Nephron progenitor cell (in vitro differentiated cells): ENCODE results near the gene SOX2.

Source experiments
- DNase-seq: peaks from one replicate; pipeline ENCODE4 v3.0.0; 2021
- H3K27ac Mint-ChIP-seq: 2 replicates; pipeline ENCODE4 v1.8.0; 2021; ENCODE audit warnings: mild to moderate bottlenecking, moderate library complexity, mixed read lengths
- H3K27me3 Mint-ChIP-seq: 2 replicates; pipeline ENCODE4 v1.8.0; 2021; ENCODE audit warnings: mild to moderate bottlenecking, low read depth, mixed read lengths; ENCODE audit not compliant: poor library complexity
- H3K36me3 Mint-ChIP-seq: 2 replicates; pipeline ENCODE4 v1.8.0; 2021; ENCODE audit warnings: low read depth, mixed read lengths
- H3K4me1 Mint-ChIP-seq: 2 replicates; pipeline ENCODE4 v1.8.0; 2021; ENCODE audit warnings: mixed read lengths
- H3K4me3 Mint-ChIP-seq: 2 replicates; pipeline ENCODE4 v1.8.0; 2021; ENCODE audit warnings: mild to moderate bottlenecking, moderate library complexity, mixed read lengths
- H3K9me3 Mint-ChIP-seq: 2 replicates; pipeline ENCODE4 v1.8.0; 2021; ENCODE audit warnings: mild to moderate bottlenecking, moderate library complexity, mixed read lengths
- TF ChIP-seq, protein P1 (sequence below): fragments of 200-600 bp; sonication (generic); IDR thresholded peaks from 2 replicates; pipeline ENCODE4 v1.5.0; 2021; ENCODE audit warnings: antibody characterized with exemption

The SOX2 gene

GRCh38 chr3:181701096-181701495, 10.6 kb upstream of the SOX2 start:
- H3K27ac Mint-ChIP-seq, result no peak overlapping the region
- peaks cover 58% of the 10 kb centered on the region for H3K27me3 Mint-ChIP-seq
- H3K4me1 Mint-ChIP-seq, result peaks cover 84% of the 10 kb centered on the region
- H3K4me3 Mint-ChIP-seq, result peak overlapping the region; percentile 89
- no peaks in the 10 kb centered on the region for H3K9me3 Mint-ChIP-seq
- TF ChIP-seq, protein P1, sequence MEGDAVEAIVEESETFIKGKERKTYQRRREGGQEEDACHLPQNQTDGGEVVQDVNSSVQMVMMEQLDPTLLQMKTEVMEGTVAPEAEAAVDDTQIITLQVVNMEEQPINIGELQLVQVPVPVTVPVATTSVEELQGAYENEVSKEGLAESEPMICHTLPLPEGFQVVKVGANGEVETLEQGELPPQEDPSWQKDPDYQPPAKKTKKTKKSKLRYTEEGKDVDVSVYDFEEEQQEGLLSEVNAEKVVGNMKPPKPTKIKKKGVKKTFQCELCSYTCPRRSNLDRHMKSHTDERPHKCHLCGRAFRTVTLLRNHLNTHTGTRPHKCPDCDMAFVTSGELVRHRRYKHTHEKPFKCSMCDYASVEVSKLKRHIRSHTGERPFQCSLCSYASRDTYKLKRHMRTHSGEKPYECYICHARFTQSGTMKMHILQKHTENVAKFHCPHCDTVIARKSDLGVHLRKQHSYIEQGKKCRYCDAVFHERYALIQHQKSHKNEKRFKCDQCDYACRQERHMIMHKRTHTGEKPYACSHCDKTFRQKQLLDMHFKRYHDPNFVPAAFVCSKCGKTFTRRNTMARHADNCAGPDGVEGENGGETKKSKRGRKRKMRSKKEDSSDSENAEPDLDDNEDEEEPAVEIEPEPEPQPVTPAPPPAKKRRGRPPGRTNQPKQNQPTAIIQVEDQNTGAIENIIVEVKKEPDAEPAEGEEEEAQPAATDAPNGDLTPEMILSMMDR, result no peak
- no peak for DNase-seq
- H3K36me3 Mint-ChIP-seq, result no peaks in the 10 kb centered on the region

DNA sequence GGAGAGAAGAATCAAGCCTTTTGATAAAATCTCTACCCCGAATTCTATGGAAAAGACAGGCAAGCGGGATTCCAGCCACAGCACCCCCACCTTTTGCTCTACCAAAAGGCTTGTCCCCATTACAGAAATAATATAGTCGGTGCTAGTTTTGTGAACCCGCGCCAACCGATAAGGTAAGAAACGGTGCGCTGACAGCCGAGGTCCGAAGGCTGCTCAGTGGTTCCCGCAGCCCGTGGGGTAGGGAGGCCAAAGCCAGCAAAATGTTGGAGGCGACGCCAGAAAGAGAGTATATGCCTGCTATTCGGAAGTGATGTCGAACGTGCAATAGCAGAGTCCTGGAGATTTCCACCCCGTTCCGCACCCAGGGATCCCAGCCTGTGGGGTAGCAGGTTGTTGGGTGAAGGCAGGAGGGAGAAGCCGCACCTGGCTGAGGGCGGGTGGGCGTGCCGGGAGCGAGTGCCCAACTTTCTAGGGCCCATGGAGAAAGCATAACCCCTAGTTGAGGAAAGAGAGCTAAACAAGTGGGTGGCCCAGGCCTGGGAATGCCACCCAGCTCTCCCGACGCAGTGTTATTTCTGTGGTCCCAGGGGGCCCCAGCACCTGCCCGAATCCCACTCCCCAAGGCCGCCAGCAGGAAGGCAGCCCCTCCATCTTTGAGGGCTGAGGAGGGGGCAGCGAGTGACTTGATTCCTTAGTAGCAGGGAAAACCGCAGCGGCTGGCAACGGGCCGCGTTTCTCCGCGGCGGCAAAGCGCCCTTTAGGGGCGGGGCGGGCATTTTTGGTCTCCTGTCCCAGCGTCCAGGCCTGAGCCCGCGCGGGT, 7.9 kb upstream of the SOX2 start:
- H3K9me3 Mint-ChIP-seq, result no peaks in the 10 kb centered on the region
- H3K4me1 Mint-ChIP-seq, result peaks cover 78% of the 10 kb centered on the region
- TF ChIP-seq, protein P1, result no peak
- peak; percentile 30 for DNase-seq
- peak overlapping the region; percentile 41 for H3K4me3 Mint-ChIP-seq
- H3K27me3 Mint-ChIP-seq, result peaks cover 71% of the 10 kb centered on the region
- H3K27ac Mint-ChIP-seq, result no peak overlapping the region
- no peaks in the 10 kb centered on the region for H3K36me3 Mint-ChIP-seq

DNA sequence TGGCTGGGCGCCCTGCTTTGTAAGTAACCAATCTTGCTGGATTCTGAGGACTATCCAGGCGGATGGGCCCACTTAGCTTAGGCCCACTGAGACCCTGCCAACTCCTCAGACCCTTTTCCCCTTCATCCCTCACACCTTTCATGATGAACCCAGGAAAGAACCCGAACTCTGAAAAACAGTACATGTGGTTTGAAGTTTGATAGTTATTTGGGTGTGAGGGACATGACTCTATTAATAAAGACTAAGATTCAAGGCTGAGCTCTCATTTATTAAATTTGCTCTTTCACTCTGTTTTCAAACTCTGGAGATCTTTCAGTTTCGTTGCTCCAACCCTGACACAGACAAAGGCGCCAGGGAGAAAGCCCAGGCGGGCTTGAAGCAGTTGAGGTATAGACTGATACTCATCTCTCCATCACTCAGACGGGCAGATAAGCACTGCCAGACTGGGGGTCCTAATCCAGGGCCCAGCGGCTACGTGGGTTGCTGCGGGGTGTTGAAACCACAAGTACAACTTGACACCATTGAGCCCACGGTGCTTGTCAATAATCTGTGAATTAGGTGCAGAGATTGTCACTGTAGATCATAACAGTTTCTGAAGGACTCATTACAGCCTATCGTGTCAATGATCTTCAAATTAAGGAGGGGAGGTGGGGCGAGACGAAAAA, 7.2 kb upstream of the SOX2 start:
- Mint-ChIP-seq H3K4me3 (peak overlapping the region; percentile 21), H3K9me3 (no peaks in the 10 kb centered on the region), H3K4me1 (peaks cover 72% of the 10 kb centered on the region), H3K36me3 (no peaks in the 10 kb centered on the region), H3K27ac (no peak overlapping the region), H3K27me3 (peaks cover 72% of the 10 kb centered on the region)
- TF ChIP-seq, protein P1, result no peak
- DNase-seq, result no peak

- H3K9me3 Mint-ChIP-seq, result no peaks in the 10 kb centered on the region
- DNase-seq, result peak; percentile 10
- H3K27me3 Mint-ChIP-seq, result peaks cover 72% of the 10 kb centered on the region
- no peak overlapping the region for H3K27ac Mint-ChIP-seq
- H3K4me3 Mint-ChIP-seq, result peak overlapping the region; percentile 22
- H3K4me1 Mint-ChIP-seq, result peaks cover 72% of the 10 kb centered on the region
- no peaks in the 10 kb centered on the region for H3K36me3 Mint-ChIP-seq
- TF ChIP-seq, protein P1, result no peak
Observed at GRCh38 chr3:181705086-181705480, 6.6 kb upstream of the SOX2 start.

DNA sequence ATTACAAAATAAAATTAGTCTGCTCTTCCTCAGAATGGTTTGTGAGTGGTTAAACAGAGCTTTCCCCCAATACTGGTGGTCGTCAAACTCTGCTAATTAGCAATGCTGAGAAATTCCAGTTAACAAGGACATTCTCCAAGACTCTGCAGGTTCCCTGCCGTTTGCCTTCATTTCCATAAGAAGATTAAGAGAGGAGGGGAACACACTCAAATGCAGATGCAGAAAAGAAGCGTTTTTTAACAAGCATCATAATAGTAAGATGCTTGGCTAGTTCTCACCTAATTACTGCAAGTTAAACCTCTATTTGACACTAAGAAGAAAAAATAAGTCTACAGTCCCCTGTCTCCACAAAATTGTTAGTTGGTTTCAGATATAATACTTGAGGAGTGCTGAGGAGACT, 3.7 kb upstream of the SOX2 start:
- TF ChIP-seq, protein P1, result no peak
- Mint-ChIP-seq H3K4me1 (peaks cover 55% of the 10 kb centered on the region), H3K27ac (no peak overlapping the region), H3K4me3 (no peak overlapping the region), H3K9me3 (no peaks in the 10 kb centered on the region), H3K27me3 (peaks cover 58% of the 10 kb centered on the region), H3K36me3 (no peaks in the 10 kb centered on the region)
- DNase-seq, result no peak
